A549 (cell line): ENCODE measurements around the gene TBX10.

Experiments
- CEBPB ChIP-seq, 2 experiments: fragments of >200 bp in 1 of 2; sonication (Bioruptor Twin) in 1 of 2; formaldehyde crosslinking in 1 of 2; IDR thresholded peaks; 2 replicates each; pipeline ENCODE4 v1.6.1; 2012 to 2016
- HDAC2 ChIP-seq: fragments of 200-600 bp; sonication (generic); IDR thresholded peaks from 2 replicates; pipeline ENCODE4 v1.6.1; 2016
- MYC ChIP-seq: IDR thresholded peaks from 2 replicates; pipeline ENCODE4 v1.6.1; 2012; ENCODE audit warnings: mild to moderate bottlenecking, inconsistent platforms, low read length, improper control_type of control experiment, borderline replicate concordance
- POLR2A ChIP-seq: IDR thresholded peaks from 2 replicates; pipeline ENCODE4 v1.6.1; 2012; ENCODE audit warnings: mild to moderate bottlenecking, low read length
- RFX5 ChIP-seq: fragments of 450-650 bp; IDR thresholded peaks from 2 replicates; pipeline ENCODE4 v1.7.1; 2014; ENCODE audit warnings: antibody characterized with exemption, mild to moderate bottlenecking, moderate library complexity
- RNF2 ChIP-seq: fragments of 200-600 bp; sonication (generic); IDR thresholded peaks from 2 replicates; pipeline ENCODE4 v1.6.1; 2016; ENCODE audit warnings: low read depth, mild to moderate bottlenecking, antibody characterized with exemption, moderate library complexity, borderline replicate concordance
- SMC3 ChIP-seq: fragments of >200 bp; sonication (Bioruptor Twin); formaldehyde crosslinking; IDR thresholded peaks from 3 replicates; pipeline ENCODE4 v1.6.1; 2018; ENCODE audit warnings: inconsistent platforms
- TF ChIP-seq, protein P1 (sequence below): fragments of >200 bp; sonication (Bioruptor Twin); formaldehyde crosslinking; IDR thresholded peaks from 3 replicates; pipeline ENCODE4 v1.5.1; 2016
- TF ChIP-seq, protein P2 (sequence below): fragments of 450-650 bp; IDR thresholded peaks from 2 replicates; pipeline ENCODE4 v1.6.1; 2014; ENCODE audit warnings: antibody characterized with exemption
- TF ChIP-seq, protein P3 (sequence below): IDR thresholded peaks from 2 replicates; pipeline ENCODE4 v1.6.1; 2012

DNA sequence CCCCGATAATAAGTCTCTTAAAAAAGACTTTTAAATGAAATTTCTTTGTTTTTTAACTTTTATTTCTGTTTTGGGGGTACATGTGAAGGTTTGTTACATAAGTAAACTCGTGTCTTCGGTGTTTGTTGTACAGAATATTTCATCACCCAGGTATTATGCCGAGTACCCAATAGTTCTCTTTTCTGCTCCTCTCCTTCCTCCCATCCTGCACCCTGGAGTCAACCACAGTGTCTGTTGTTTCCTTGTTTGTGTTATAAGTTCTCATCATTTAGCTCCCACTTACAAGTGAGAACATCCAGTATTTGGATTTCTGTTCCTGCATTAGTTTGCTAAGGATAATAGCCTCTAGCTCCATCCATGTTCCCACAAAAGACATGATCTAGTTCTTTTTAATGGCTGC lies 57.6 kb downstream of the TBX10 start:
- TF ChIP-seq HDAC2 (no peak), MYC (no peak), POLR2A (no peak), SMC3 (no peak), RFX5 (no peak), RNF2 (no peak), CEBPB (IDR thresholded peaks at IDR 0.05) (no peak)
- TF ChIP-seq, protein P1, sequence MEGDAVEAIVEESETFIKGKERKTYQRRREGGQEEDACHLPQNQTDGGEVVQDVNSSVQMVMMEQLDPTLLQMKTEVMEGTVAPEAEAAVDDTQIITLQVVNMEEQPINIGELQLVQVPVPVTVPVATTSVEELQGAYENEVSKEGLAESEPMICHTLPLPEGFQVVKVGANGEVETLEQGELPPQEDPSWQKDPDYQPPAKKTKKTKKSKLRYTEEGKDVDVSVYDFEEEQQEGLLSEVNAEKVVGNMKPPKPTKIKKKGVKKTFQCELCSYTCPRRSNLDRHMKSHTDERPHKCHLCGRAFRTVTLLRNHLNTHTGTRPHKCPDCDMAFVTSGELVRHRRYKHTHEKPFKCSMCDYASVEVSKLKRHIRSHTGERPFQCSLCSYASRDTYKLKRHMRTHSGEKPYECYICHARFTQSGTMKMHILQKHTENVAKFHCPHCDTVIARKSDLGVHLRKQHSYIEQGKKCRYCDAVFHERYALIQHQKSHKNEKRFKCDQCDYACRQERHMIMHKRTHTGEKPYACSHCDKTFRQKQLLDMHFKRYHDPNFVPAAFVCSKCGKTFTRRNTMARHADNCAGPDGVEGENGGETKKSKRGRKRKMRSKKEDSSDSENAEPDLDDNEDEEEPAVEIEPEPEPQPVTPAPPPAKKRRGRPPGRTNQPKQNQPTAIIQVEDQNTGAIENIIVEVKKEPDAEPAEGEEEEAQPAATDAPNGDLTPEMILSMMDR: no peak
- TF ChIP-seq, protein P2, sequence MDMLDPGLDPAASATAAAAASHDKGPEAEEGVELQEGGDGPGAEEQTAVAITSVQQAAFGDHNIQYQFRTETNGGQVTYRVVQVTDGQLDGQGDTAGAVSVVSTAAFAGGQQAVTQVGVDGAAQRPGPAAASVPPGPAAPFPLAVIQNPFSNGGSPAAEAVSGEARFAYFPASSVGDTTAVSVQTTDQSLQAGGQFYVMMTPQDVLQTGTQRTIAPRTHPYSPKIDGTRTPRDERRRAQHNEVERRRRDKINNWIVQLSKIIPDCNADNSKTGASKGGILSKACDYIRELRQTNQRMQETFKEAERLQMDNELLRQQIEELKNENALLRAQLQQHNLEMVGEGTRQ: no peak
- TF ChIP-seq, protein P3, sequence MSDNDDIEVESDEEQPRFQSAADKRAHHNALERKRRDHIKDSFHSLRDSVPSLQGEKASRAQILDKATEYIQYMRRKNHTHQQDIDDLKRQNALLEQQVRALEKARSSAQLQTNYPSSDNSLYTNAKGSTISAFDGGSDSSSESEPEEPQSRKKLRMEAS: no peak
